ENCODE data around the gene POLE.

POLE gene

GRCh38 chr12:132687211-132688164 lies at the start of gene POLE, which contains the start of gene PXMP2:
Gene POLE (minus strand): TSS chr12:132687342. CDS start chr12:132687315, 27 bp downstream.
Gene PXMP2 (plus strand): TSS chr12:132687587. CDS start chr12:132687671, 84 bp downstream.
- in situ Hi-C loops (cut with MboI; ENCODE audit: low sequenced_read_pairs) = no loop called here

GRCh38 chr12:132736913-132737312 lies 49.8 kb upstream of the POLE start:
- in situ Hi-C loops (cut with MboI; ENCODE audit: low sequenced_read_pairs) = no loop called here

- in situ Hi-C loops (cut with MboI; ENCODE audit: low sequenced_read_pairs) = no loop called here
Measured at GRCh38 chr12:132736378-132736777, 49.2 kb upstream of the POLE start.

- in situ Hi-C loops (cut with MboI; ENCODE audit: low sequenced_read_pairs) = no loop called here
Measured at GRCh38 chr12:132735496-132735895, 48.4 kb upstream of the POLE start.

- in situ Hi-C loops (cut with MboI; ENCODE audit: low sequenced_read_pairs) = no loop called here
Measured at GRCh38 chr12:132734206-132734605, 47.1 kb upstream of the POLE start.

GRCh38 chr12:132731574-132731973 lies 44.4 kb upstream of the POLE start:
- in situ Hi-C loops (cut with MboI; ENCODE audit: low sequenced_read_pairs) = no loop called here

- in situ Hi-C loops (cut with MboI; ENCODE audit: low sequenced_read_pairs) = no loop called here
Measured at GRCh38 chr12:132730353-132730752, 43.2 kb upstream of the POLE start.

GRCh38 chr12:132729541-132730320 lies 42.6 kb upstream of the POLE start:
- in situ Hi-C loops (cut with MboI; ENCODE audit: low sequenced_read_pairs) = no loop called here

- in situ Hi-C loops (cut with MboI; ENCODE audit: low sequenced_read_pairs) = no loop called here
Measured at GRCh38 chr12:132728502-132728901, 41.4 kb upstream of the POLE start.

GRCh38 chr12:132727091-132727794 lies 40.1 kb upstream of the POLE start:
- in situ Hi-C loops (cut with MboI; ENCODE audit: low sequenced_read_pairs) = no loop called here

- in situ Hi-C loops (cut with MboI; ENCODE audit: low sequenced_read_pairs) = no loop called here
Measured at GRCh38 chr12:132726386-132726785, 39.2 kb upstream of the POLE start.

GRCh38 chr12:132724506-132725241 lies 37.5 kb upstream of the POLE start:
- in situ Hi-C loops (cut with MboI; ENCODE audit: low sequenced_read_pairs) = no loop called here

GRCh38 chr12:132723764-132724140 lies 36.6 kb upstream of the POLE start:
- in situ Hi-C loops (cut with MboI; ENCODE audit: low sequenced_read_pairs) = no loop called here

GRCh38 chr12:132723015-132723763 lies 36.0 kb upstream of the POLE start:
- in situ Hi-C loops (cut with MboI; ENCODE audit: low sequenced_read_pairs) = no loop called here

- in situ Hi-C loops (cut with MboI; ENCODE audit: low sequenced_read_pairs) = no loop called here
Measured at GRCh38 chr12:132720606-132721345, 33.6 kb upstream of the POLE start.

- in situ Hi-C loops (cut with MboI; ENCODE audit: low sequenced_read_pairs) = no loop called here
Measured at GRCh38 chr12:132719954-132720324, 32.8 kb upstream of the POLE start.

GRCh38 chr12:132719141-132719953 lies 32.2 kb upstream of the POLE start:
- in situ Hi-C loops (cut with MboI; ENCODE audit: low sequenced_read_pairs) = no loop called here

GRCh38 chr12:132718644-132719043 lies 31.5 kb upstream of the POLE start:
- in situ Hi-C loops (cut with MboI; ENCODE audit: low sequenced_read_pairs) = no loop called here

All from HL-60/S4 treated with phorbol 12-myristate 13-acetate at 8.2 ng/mL for 4 days and 3 days (cell line).